GM15510 (cell line): ENCODE results near the gene ITGB6.

Source experiments
- POLR2A ChIP-seq: IDR thresholded peaks from 3 replicates; pipeline ENCODE4 v1.6.1; 2011; ENCODE audit warnings: borderline replicate concordance; ENCODE audit not compliant: insufficient read length; ENCODE audit errors: extremely low read depth

The ITGB6 gene

DNA sequence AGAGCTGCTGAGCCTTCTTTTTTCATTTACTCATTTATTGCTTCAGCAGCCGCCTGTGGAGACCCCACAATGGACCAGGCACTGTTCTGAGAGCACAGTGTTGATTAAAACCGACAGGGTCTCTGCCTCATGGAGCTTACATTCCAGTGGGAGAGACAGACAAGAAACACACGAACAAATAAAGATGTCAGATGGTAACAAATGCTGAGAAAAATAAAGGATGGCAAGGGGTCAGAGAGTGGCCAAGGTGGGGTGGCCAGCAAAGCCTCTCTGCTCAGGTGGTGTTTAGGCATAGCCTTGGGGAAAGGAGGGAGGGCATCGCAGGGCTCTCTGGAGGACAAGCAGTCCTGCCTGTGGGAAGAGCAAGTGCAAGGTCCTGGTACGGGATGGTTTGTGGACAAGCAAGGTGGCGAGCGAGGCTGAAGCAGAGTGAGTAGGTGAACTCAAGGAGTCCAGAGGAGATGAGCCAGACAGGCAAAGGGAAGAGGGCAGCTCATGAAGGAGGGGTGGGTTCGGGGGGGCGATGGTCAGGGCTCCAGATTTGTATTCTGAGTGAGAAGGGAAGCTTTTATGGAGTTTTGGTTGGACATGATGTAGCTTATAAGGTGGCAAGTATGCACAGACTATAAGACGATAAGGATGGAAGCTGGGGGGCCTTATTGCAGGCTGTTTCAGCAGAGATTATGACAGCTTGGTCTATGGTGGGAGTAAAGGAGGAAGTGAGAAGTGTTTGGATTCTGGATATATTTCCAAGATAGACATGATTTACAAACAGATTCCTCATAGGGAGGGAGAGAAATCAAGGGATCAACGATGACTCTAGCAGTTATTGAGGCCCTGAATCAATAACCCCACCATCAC is 8.8 kb upstream of the ITGB6 start:
- TF ChIP-seq POLR2A = no peak

DNA sequence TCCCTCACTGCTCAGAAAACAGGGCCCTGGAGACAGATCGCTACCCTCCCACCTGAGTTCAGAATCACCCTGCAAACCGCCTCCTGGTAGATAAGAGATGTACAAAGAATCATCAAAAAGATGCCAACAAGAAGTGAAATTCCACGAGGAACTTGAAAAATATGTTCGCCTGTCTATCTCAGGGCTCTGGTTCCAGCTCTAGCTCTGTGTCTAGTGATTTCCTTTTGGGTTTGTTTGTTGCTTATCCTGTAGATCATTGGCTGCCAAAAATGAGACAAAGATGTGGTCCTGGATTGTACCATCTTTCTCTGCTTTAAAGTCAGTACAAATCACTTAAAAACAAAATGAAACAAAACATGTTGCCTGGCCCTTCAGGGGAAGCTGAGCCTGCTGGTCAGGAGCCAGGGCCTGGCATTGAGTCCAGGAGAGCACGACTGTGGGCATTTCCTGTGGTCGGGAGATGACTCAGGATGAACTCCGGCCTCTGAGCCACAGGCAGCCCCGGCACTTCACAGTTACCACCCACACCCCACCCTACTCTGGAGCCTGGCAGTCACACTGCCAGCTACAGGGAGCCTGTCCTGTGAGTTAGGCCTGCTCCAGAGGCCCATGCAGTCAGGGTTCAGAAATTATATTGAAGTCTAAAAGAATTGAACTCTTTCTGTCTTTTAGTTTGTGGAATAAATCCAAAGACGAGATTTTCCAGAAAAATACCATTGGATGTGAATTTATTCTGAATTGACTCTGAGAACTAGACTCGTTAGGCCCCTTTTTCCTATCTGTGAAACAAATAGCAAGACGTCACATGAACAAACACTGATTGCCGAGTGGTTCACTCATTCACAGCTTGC is 8.0 kb upstream of the ITGB6 start:
- no peak for TF ChIP-seq POLR2A

DNA sequence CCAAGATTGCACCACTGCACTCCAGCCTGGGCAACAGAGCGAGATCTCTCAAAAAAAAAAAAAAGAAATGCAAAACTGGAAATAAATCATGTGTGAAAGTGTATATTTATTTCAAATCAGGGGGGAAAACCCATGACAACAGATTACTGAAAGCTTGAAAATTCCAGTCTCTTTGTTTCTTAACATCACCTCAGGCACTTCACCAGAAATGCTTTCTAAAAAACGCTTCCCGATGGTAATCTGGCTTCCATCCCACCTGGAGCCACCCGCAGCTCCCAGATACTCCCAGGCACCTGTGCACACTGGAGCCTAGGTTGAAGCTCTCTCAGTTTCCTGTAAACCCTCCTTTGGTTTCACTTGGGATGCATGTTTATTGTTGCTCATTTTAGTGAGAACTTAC is 7.2 kb upstream of the ITGB6 start:
- no peak for TF ChIP-seq POLR2A

GRCh38 chr2:160206436-160206835 is 6.4 kb upstream of the ITGB6 start:
- no peak for TF ChIP-seq POLR2A

DNA sequence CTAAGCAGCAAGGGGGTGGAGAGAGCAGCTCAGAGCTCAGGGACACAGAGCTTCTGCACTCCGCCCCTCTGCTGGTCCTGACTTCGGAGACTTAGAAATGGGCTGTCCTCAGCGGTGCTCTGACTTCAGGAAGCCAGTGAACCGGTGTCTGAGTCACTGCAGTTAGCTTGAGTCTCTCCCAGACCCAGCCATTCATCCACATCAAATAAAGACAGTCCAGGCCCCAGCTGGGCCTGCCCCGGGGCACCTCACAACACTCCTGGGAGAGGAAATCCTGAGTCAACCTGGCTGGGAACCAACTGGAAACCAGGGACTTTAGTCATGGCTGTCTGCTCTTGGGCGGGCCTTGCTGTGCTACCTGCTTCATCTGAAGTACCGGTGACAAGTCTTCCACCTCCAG is 5.4 kb upstream of the ITGB6 start:
- no peak for TF ChIP-seq POLR2A

- no peak for TF ChIP-seq POLR2A
Observed at GRCh38 chr2:160203422-160203821, 3.4 kb upstream of the ITGB6 start.

DNA sequence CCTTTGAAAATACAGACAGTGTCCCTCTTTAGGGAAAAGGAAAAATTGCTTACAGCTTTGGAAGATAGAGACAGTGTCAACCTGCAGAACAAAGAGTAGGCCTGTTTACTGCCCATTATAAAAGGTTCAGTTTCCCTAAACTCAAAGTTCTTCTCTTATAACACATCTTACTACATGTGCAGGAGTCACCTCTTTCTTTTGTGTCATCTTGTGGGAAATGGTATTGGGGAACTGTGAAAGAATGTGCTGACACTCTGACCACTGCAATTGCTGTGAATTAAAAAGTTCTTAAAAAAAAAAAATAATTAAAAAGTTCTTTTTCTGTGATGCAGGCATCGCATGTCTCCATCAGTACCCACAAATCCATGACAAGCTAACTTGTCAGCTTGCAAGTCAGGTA is 2.9 kb upstream of the ITGB6 start:
- no peak for TF ChIP-seq POLR2A

- no peak for TF ChIP-seq POLR2A
Observed at GRCh38 chr2:160201849-160202539, 1.9 kb upstream of the ITGB6 start.

DNA sequence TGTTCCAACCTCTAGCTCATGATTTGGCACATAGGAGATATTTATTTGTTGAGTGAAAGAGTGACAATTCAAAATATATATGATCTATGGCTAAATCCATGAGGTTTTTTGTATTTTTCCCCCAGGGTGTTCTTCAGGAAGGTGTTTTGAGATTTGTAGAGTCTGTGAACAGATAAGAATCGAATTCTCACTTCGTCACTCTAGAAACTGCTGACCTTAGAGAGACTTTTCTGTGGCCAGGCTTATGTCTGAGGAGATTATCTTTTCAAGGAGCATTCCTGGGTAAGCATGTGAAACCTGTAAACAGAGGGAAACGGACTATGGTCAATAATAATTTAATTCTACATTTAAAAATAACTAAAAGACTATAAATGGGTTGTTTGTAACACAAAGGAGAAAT is 849 bp upstream of the ITGB6 start:
- no peak for TF ChIP-seq POLR2A

GRCh38 chr2:160199053-160199452 is 1.0 kb downstream of the ITGB6 start:
- no peak for TF ChIP-seq POLR2A

DNA sequence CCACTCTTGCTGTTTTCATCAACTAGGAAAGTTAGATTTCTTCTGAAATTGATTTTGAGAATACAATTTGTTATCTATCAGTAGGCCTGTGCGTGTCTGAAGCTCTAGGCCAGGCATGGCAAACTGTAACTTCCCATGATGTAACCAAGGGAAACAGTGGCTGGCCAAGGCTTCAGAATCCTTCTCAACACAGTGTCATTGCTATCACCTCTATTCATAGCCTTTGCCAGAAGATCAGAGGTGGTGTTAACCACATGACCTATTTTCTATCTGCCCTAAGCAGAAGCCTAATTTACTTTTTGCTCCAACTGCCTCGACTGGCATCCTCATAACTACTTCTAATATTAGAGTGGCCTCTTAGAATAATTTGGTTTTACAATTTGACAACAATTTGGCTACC is 2.5 kb downstream of the ITGB6 start:
- TF ChIP-seq POLR2A = no peak

GRCh38 chr2:160194946-160195345 is 5.1 kb downstream of the ITGB6 start:
- no peak for TF ChIP-seq POLR2A

GRCh38 chr2:160194351-160194750 is 5.7 kb downstream of the ITGB6 start:
- no peak for TF ChIP-seq POLR2A

DNA sequence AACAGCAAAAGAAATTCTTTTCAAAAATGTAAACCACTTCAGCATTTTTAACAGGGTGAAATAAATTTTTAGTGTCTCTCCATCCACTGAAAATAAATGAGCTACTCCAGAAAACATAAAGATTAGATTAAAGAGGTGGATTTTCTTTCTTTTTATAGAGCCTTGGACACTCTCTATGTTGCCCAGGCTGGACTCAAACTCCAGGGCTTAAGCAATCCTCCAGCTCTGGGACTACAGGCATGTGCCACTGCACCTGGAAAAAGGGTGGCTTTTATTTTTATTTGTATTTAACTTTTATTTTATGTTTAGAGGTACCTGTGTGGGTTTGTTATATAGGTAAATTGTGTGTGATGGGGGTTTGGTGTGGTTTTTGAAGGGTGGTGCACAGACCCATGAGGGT is 19.9 kb downstream of the ITGB6 start:
- TF ChIP-seq POLR2A = no peak
